GM21526 (cell line): ENCODE results near the gene WDR73.

ENCODE experiments used
- ATAC-seq: cut with Tn5 transposase; IDR thresholded peaks from one replicate; pipeline ENCODE4 v1.9.1; 2021; ENCODE audit warnings: moderate library complexity; ENCODE audit not compliant: unreplicated experiment, low FRiP score

The WDR73 gene

GRCh38 chr15:84591815-84592214, 62.3 kb downstream of the WDR73 start:
- no peak for ATAC-seq

DNA sequence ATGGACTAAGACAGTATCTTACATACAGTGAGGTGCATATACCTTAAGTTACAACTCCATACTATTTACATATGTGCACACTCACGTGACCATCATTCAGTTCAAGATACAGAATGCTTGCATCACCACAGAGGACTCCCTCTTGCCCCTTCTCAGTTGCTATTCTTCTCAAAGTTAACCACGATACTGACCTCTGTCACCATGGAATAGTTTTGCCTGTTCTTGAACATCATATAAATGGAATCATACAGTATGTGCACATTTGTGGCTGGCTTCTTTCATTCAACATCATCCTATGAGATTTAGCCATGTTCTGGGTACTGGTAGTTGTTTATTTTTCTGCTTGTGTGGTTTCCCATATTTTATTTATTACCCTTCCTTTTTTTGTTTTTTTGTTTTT, 63.7 kb downstream of the WDR73 start:
- ATAC-seq = no peak
